OCI-LY7 (cell line): ENCODE data around the gene TBC1D2B.
"Not testable (repeated sequence)": the region's sequence is repeated elsewhere in the genome, so short reads cannot be mapped to it uniquely, and the experiment has no call there.

ENCODE experiments used
- EZH2phosphoT487 ChIP-seq: fragments of 200-600 bp; sonication (generic); IDR thresholded peaks from 2 replicates; pipeline ENCODE4 v1.6.1; 2018; ENCODE audit warnings: low read depth, borderline replicate concordance, mild to moderate bottlenecking, mixed run types, antibody characterized with exemption, low read length, moderate library complexity, mixed read lengths
- TF ChIP-seq, protein P1 (sequence below): fragments of 200-600 bp; sonication (generic); conservative IDR thresholded peaks from 2 replicates; pipeline ENCODE4 v1.5.1; 2014; ENCODE audit warnings: mild to moderate bottlenecking, antibody characterized with exemption, low read length, moderate library complexity, mixed read lengths

- not testable (repeated sequence) for TF ChIP-seq EZH2phosphoT487
- TF ChIP-seq, protein P1, sequence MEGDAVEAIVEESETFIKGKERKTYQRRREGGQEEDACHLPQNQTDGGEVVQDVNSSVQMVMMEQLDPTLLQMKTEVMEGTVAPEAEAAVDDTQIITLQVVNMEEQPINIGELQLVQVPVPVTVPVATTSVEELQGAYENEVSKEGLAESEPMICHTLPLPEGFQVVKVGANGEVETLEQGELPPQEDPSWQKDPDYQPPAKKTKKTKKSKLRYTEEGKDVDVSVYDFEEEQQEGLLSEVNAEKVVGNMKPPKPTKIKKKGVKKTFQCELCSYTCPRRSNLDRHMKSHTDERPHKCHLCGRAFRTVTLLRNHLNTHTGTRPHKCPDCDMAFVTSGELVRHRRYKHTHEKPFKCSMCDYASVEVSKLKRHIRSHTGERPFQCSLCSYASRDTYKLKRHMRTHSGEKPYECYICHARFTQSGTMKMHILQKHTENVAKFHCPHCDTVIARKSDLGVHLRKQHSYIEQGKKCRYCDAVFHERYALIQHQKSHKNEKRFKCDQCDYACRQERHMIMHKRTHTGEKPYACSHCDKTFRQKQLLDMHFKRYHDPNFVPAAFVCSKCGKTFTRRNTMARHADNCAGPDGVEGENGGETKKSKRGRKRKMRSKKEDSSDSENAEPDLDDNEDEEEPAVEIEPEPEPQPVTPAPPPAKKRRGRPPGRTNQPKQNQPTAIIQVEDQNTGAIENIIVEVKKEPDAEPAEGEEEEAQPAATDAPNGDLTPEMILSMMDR, result not testable (repeated sequence)
Observed at GRCh38 chr15:77987765-77988136, 89.8 kb downstream of the TBC1D2B start.
